GM18858 (cell line): ENCODE measurements around the gene AMOT.

Source experiments
- ATAC-seq: cut with Tn5 transposase; IDR thresholded peaks from one replicate; pipeline ENCODE4 v1.9.1; 2021; ENCODE audit not compliant: unreplicated experiment

Gene AMOT

GRCh38 chrX:112841820-112842157 is 1.2 kb upstream of the AMOT start:
- no peak for ATAC-seq

GRCh38 chrX:112841114-112841819 is 636 bp upstream of the AMOT start:
- ATAC-seq, result peak; percentile 88

- no peak for ATAC-seq
Observed at GRCh38 chrX:112839856-112840255, 775 bp downstream of the AMOT start.

GRCh38 chrX:112837531-112837930 is 3.1 kb downstream of the AMOT start:
- no peak for ATAC-seq

- no peak for ATAC-seq
Observed at GRCh38 chrX:112835019-112835418, 5.6 kb downstream of the AMOT start.

GRCh38 chrX:112834031-112834845 is 6.4 kb downstream of the AMOT start:
- no peak for ATAC-seq

GRCh38 chrX:112832481-112833095 is 8.0 kb downstream of the AMOT start:
- no peak for ATAC-seq

GRCh38 chrX:112830540-112830939 is 10.1 kb downstream of the AMOT start:
- ATAC-seq, result no peak

- ATAC-seq, result no peak
Observed at GRCh38 chrX:112827292-112827903, 13.2 kb downstream of the AMOT start.

- no peak for ATAC-seq
Observed at GRCh38 chrX:112826023-112826422, 14.6 kb downstream of the AMOT start.

GRCh38 chrX:112822892-112823291 is 17.7 kb downstream of the AMOT start:
- ATAC-seq, result no peak

- no peak for ATAC-seq
Observed at GRCh38 chrX:112820364-112821268, 20.0 kb downstream of the AMOT start.

- no peak for ATAC-seq
Observed at GRCh38 chrX:112819813-112820212, 20.8 kb downstream of the AMOT start.

- no peak for ATAC-seq
Observed at GRCh38 chrX:112819008-112819640, 21.5 kb downstream of the AMOT start.

GRCh38 chrX:112818114-112819007 is 22.3 kb downstream of the AMOT start:
- ATAC-seq, result no peak

- ATAC-seq, result no peak
Observed at GRCh38 chrX:112816908-112817307, 23.7 kb downstream of the AMOT start.

GRCh38 chrX:112814496-112814895 is 26.1 kb downstream of the AMOT start:
- no peak for ATAC-seq

- no peak for ATAC-seq
Observed at GRCh38 chrX:112812741-112813140, 27.9 kb downstream of the AMOT start.

GRCh38 chrX:112808651-112809195 is 31.9 kb downstream of the AMOT start:
- no peak for ATAC-seq
